VCaP (cell line): ENCODE measurements around the gene FOLH1.
"Not testable (repeated sequence)": the region's sequence is repeated elsewhere in the genome, so short reads cannot be mapped to it uniquely, and the experiment has no call there.

ENCODE experiments used
- H3K27ac ChIP-seq: fragments of 450-650 bp; 2 replicates; pipeline ENCODE4 v1.5.1; 2017
- TF ChIP-seq, protein P1 (sequence below): fragments of 450-650 bp; conservative IDR thresholded peaks from 2 replicates; pipeline ENCODE4 v1.5.1; 2017; ENCODE audit warnings: mild to moderate bottlenecking, moderate library complexity

Gene FOLH1

DNA sequence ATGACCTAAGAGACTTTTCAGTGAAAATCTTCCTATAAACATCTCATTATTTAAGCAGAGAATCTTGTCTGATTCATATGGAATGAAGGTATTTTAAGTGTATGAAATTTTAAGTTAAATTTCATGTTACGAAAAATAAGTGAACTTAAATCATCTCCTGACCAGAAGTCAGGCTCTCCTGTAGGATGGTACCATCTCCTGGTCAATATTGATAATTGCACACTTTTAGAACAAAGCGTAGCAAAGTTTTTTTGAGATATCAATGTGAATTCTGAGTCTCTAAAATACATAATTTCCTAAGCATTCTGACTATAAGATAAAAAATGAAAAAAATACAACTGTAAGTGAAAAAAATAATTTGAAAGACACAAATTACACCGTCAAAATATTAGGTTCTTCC, 38.8 kb downstream of the FOLH1 start:
- TF ChIP-seq, protein P1, sequence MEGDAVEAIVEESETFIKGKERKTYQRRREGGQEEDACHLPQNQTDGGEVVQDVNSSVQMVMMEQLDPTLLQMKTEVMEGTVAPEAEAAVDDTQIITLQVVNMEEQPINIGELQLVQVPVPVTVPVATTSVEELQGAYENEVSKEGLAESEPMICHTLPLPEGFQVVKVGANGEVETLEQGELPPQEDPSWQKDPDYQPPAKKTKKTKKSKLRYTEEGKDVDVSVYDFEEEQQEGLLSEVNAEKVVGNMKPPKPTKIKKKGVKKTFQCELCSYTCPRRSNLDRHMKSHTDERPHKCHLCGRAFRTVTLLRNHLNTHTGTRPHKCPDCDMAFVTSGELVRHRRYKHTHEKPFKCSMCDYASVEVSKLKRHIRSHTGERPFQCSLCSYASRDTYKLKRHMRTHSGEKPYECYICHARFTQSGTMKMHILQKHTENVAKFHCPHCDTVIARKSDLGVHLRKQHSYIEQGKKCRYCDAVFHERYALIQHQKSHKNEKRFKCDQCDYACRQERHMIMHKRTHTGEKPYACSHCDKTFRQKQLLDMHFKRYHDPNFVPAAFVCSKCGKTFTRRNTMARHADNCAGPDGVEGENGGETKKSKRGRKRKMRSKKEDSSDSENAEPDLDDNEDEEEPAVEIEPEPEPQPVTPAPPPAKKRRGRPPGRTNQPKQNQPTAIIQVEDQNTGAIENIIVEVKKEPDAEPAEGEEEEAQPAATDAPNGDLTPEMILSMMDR = peak; percentile 67
- H3K27ac ChIP-seq = 0 out of 2 replicates have a peak overlapping the region, but pooled peaks have one; percentile 21

DNA sequence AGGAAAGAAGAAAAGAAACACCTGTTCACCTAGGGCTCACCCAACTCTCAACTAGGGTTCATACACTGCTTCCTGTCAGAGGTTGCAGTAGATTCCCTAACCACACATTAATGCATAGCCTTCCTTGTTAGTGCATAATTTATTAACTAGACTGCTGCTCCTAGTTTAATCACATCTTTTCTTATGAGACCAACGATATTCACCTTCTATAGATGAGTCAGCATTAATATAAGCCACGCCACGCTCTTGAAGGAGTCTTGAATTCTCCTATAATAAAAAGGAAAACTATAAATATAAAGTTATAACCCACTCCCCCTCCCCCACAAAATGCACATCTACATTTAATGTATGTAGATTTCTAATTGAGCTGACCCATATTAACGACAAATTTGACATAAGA, 39.4 kb downstream of the FOLH1 start:
- peak overlapping the region; percentile 41 for H3K27ac ChIP-seq

DNA sequence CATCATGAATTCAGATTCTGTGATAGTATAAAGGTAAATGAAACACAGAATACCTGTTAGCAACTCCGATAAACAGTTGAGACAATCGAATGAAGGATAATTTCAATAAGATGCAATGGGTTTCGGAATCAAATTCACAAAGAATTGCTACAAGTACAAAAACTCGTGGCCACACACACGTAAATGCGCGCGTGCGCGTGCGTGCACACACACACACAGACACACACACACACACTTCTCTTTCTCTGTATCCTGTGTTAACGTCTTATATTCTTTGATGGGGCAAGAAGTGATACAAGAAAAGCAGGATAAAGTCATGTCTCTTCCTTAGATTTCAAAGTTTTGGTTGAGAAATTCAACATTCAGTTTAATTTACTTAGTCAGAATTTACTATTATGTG, 57.2 kb downstream of the FOLH1 start:
- no peak overlapping the region for H3K27ac ChIP-seq
- TF ChIP-seq, protein P1 = no peak

DNA sequence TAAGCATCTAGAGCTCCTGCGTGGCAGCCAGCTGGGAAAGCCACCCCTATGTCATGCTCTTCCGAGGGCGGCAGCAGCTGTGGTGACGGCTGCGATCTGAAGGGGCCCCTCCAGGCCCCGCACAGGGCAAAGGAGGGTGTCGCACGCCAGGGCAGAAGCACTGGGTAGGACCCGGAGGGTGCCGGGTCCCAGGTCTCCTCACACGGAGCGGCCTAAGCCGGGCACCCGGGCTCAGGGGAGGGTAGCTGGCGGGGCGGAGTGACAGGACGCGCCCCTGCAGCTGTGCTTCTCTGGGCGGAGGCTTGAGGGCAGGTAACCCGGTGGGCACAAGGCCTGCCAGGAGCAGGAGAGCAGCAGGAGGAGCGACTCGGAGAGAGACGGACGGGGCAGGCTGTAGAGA, 106.0 kb downstream of the FOLH1 start:
- H3K27ac ChIP-seq = not testable (repeated sequence)
